GM21360 (cell line): Measurements from ENCODE around the gene IGFLR1.
"Not testable (repeated sequence)": the region's sequence is repeated elsewhere in the genome, so short reads cannot be mapped to it uniquely, and the experiment has no call there.

Source experiments
- ATAC-seq: cut with Tn5 transposase; IDR thresholded peaks from one replicate; pipeline ENCODE4 v1.9.1; 2021; ENCODE audit warnings: mild to moderate bottlenecking, moderate library complexity; ENCODE audit not compliant: unreplicated experiment

Gene IGFLR1

GRCh38 chr19:35713904-35714495 lies 28.3 kb downstream of the IGFLR1 start:
- no peak for ATAC-seq

- no peak for ATAC-seq
These were observed 28.8 kb downstream of the IGFLR1 start for GRCh38 chr19:35713506-35713850.

- no peak for ATAC-seq
These were observed 29.4 kb downstream of the IGFLR1 start for GRCh38 chr19:35712567-35713505.

GRCh38 chr19:35710784-35711723 lies 31.2 kb downstream of the IGFLR1 start:
- peak; percentile 29 for ATAC-seq

GRCh38 chr19:35708391-35708790 lies 33.9 kb downstream of the IGFLR1 start:
- ATAC-seq: no peak

- no peak for ATAC-seq
These were observed 38.0 kb downstream of the IGFLR1 start, which contains the start of gene ZBTB32 for GRCh38 chr19:35704218-35704617. Gene ZBTB32, plus strand, starts transcription at chr19:35704558. Its CDS starts 10,069 bp downstream, at chr19:35714627.

GRCh38 chr19:35703343-35703742 lies 38.9 kb downstream of the IGFLR1 start:
- no peak for ATAC-seq

GRCh38 chr19:35702223-35703012 lies 39.8 kb downstream of the IGFLR1 start:
- peak; percentile 88 for ATAC-seq

- no peak for ATAC-seq
These were observed 45.4 kb downstream of the IGFLR1 start for GRCh38 chr19:35696835-35697234.

GRCh38 chr19:35695895-35696422 lies 46.3 kb downstream of the IGFLR1 start:
- ATAC-seq: no peak

- ATAC-seq: peak; percentile 83
These were observed 48.2 kb downstream of the IGFLR1 start for GRCh38 chr19:35693835-35694599.

- ATAC-seq: no peak
These were observed 48.8 kb downstream of the IGFLR1 start for GRCh38 chr19:35693422-35693821.

GRCh38 chr19:35692010-35692409 lies 50.2 kb downstream of the IGFLR1 start:
- ATAC-seq: no peak

GRCh38 chr19:35691106-35691505 lies 51.1 kb downstream of the IGFLR1 start:
- not testable (repeated sequence) for ATAC-seq

GRCh38 chr19:35689836-35690235 lies 52.4 kb downstream of the IGFLR1 start:
- no peak for ATAC-seq
